ENCODE results near the gene LIPT2.

DNA sequence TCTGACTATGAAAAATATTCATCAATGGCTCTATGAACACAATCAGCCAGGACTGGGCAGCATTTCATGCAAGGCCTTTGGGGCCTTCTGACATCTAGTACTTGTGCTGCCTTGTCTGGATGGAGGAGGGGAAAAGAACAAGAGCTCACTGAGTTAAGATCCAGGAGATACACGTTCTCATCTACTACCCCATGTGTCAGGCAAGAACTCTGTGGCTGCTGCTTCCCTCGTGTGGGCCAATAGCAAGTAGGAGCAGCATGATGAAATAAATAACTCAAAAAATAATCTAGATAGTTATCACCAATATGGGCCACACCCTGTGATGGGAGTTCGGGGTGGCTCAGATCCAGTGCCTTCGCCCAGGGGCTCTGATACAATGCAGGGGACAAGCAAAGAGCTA, 33.5 kb downstream of the LIPT2 start:
- TF ChIP-seq POLR2AphosphoS5 (IDR thresholded peaks at IDR 0.05; ENCODE audit: low read depth, low read length): no peak
- no peak for TF ChIP-seq POLR2A (IDR thresholded peaks at IDR 0.05; ENCODE audit: low read depth, low read length)
- TF ChIP-seq TAF1 (IDR thresholded peaks at IDR 0.05; ENCODE audit: borderline replicate concordance, low read depth, low read length): no peak
